ENCODE data around the gene RAP1A. TPM values are rescaled to one million over a fixed set of nuclear protein-coding genes. Genes with fewer than 3 reads are reported as not detected.

Gene RAP1A
- total RNA-seq, 4 donors from 2014 or later, result 171 to 325 (median 216) TPM

- H3K27ac ChIP-seq (replicated peaks in 1 of 4), result no peak overlapping the region
- H3K36me3 ChIP-seq, result peaks cover 0 to 6% (median 5%) of the 10 kb centered on the region in 4 donors
- DNase-seq (ENCODE audit: extremely low spot score), result no peak
- no peaks in the 10 kb centered on the region for H3K9me3 ChIP-seq
- H3K4me3 ChIP-seq, result no peak overlapping the region
- no peaks in the 10 kb centered on the region for H3K27me3 ChIP-seq
- peaks cover 10 to 81% (median 61%) of the 10 kb centered on the region in 4 donors for H3K4me1 ChIP-seq
- intact Hi-C loops (cut with DNase I), result no loop called here
- TF ChIP-seq EP300 (IDR thresholded peaks at IDR 0.05) (no peak), CTCF (IDR thresholded peaks at IDR 0.05) (no peak), POLR2AphosphoS5 (IDR thresholded peaks at IDR 0.05) (no peak), POLR2A (IDR thresholded peaks at IDR 0.05; ENCODE audit: low read depth) (no peak)
- WGBS, result 100% methylated on average over 3 of the region's 3 CpGs
These were observed 24.1 kb downstream of the RAP1A start for GRCh38 chr1:111643696-111644095.

DNA sequence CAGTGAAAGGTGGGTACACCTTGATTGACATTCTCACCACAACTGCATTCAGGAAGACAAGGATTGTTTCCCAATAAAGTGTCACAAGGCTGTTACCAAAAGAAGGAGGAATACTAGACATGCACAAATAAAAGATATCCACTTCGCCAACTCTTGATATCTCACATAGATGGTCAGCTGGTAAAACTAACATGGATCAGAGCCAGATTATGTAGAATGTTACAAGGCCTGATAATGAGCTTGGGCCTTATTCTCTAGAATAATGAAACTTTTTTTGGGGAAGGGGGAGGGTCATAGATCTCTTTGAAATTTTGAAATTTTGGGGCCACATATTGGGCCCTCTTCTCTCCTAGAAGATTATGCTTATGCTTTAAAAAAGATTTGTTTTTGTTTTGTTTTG is 24.9 kb downstream of the RAP1A start:
- no peak for DNase-seq (ENCODE audit: extremely low spot score)
- TF ChIP-seq POLR2A (IDR thresholded peaks at IDR 0.05; ENCODE audit: low read depth) (no peak), POLR2AphosphoS5 (IDR thresholded peaks at IDR 0.05) (no peak), EP300 (IDR thresholded peaks at IDR 0.05) (no peak), CTCF (IDR thresholded peaks at IDR 0.05) (no peak)
- Histone ChIP-seq H3K27ac (replicated peaks in 1 of 4) (no peak overlapping the region), H3K4me3 (no peak overlapping the region), H3K27me3 (no peaks in the 10 kb centered on the region), H3K9me3 (no peaks in the 10 kb centered on the region), H3K36me3 (peaks cover 0 to 10% (median 6%) of the 10 kb centered on the region in 4 donors), H3K4me1 (peaks cover 17 to 81% (median 61%) of the 10 kb centered on the region in 4 donors)
- 96% methylated on average over 1 of the region's 1 CpG for WGBS
- intact Hi-C loops (cut with DNase I), result no loop called here

GRCh38 chr1:111647736-111648135 is 28.1 kb downstream of the RAP1A start:
- no peaks in the 10 kb centered on the region for H3K9me3 ChIP-seq
- 77% methylated on average over 1 of the region's 1 CpG for WGBS
- H3K27me3 ChIP-seq, result no peaks in the 10 kb centered on the region
- DNase-seq (ENCODE audit: extremely low spot score), result no peak
- peaks cover 17 to 86% (median 59%) of the 10 kb centered on the region in 4 donors for H3K4me1 ChIP-seq
- no peak overlapping the region for H3K4me3 ChIP-seq
- H3K36me3 ChIP-seq, result peaks cover 0 to 10% (median 6%) of the 10 kb centered on the region in 4 donors
- no peak for TF ChIP-seq POLR2A (IDR thresholded peaks at IDR 0.05; ENCODE audit: low read depth)
- no peak for TF ChIP-seq CTCF (IDR thresholded peaks at IDR 0.05)
- TF ChIP-seq POLR2AphosphoS5 (IDR thresholded peaks at IDR 0.05), result no peak
- TF ChIP-seq EP300 (IDR thresholded peaks at IDR 0.05), result no peak
- no peak overlapping the region for H3K27ac ChIP-seq (replicated peaks in 1 of 4)
- intact Hi-C loops (cut with DNase I), result no loop called here

GRCh38 chr1:111648806-111649205 is 29.2 kb downstream of the RAP1A start:
- intact Hi-C loops (cut with DNase I), result no loop called here
- H3K36me3 ChIP-seq, result peaks cover 0 to 10% (median 6%) of the 10 kb centered on the region in 4 donors
- no peak for DNase-seq (ENCODE audit: extremely low spot score)
- H3K27me3 ChIP-seq, result no peaks in the 10 kb centered on the region
- no peak for TF ChIP-seq POLR2AphosphoS5 (IDR thresholded peaks at IDR 0.05)
- no peak for TF ChIP-seq CTCF (IDR thresholded peaks at IDR 0.05)
- TF ChIP-seq EP300 (IDR thresholded peaks at IDR 0.05), result no peak
- no peak for TF ChIP-seq POLR2A (IDR thresholded peaks at IDR 0.05; ENCODE audit: low read depth)
- no peaks in the 10 kb centered on the region for H3K9me3 ChIP-seq
- no peak overlapping the region for H3K27ac ChIP-seq (replicated peaks in 1 of 4)
- peaks cover 17 to 87% (median 66%) of the 10 kb centered on the region in 4 donors for H3K4me1 ChIP-seq
- 76% methylated on average over 4 of the region's 7 CpGs for WGBS
- H3K4me3 ChIP-seq, result no peak overlapping the region

DNA sequence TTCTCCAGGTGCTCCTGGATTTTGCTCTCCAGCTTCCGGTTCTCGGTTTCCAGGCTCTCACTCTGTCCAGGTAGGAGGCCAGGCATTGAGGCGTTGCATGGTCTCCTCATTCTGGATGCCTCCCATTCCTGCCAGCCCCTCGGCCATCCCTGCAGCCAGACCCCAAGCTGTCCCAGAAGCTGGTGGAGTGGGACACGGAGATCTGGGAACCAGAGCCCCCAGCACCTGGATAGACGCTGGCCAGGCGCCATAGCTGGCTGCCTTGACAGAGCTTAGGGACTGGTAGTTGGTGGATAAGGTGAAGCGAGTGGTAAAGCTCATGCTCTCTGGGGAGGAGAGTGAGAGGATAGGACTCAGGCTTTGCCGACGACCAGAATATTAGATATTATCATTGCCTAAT is 29.6 kb downstream of the RAP1A start:
- TF ChIP-seq POLR2A (IDR thresholded peaks at IDR 0.05; ENCODE audit: low read depth) (no peak), EP300 (IDR thresholded peaks at IDR 0.05) (no peak), CTCF (IDR thresholded peaks at IDR 0.05) (no peak), POLR2AphosphoS5 (IDR thresholded peaks at IDR 0.05) (no peak)
- WGBS, result 83% methylated on average over 10 of the region's 10 CpGs
- Histone ChIP-seq H3K27ac (replicated peaks in 1 of 4) (no peak overlapping the region), H3K4me3 (no peak overlapping the region), H3K36me3 (peaks cover 0 to 10% (median 6%) of the 10 kb centered on the region in 4 donors), H3K27me3 (no peaks in the 10 kb centered on the region), H3K9me3 (no peaks in the 10 kb centered on the region), H3K4me1 (peaks cover 17 to 87% (median 68%) of the 10 kb centered on the region in 4 donors)
- no peak for DNase-seq (ENCODE audit: extremely low spot score)
- intact Hi-C loops (cut with DNase I), result no loop called here

All from esophagus muscularis mucosa (tissue), 4 donors.